Right atrium auricular region (tissue), 2 donors: ENCODE results near the gene SLC66A2. TPM values are rescaled to one million over a fixed set of nuclear protein-coding genes. Genes with fewer than 3 reads are reported as not detected.

Source experiments
- DNase-seq: peaks from one replicate; pipeline ENCODE4 v3.0.0-alpha.2; 2019; ENCODE audit warnings: low spot score
- H3K27ac ChIP-seq, 2 donors: fragments of 200-600 bp; sonication (generic); 1 replicate in 1 of 2; 2 replicates in 1 of 2; pipeline ENCODE4 v1.5.1; 2016 to 2019
- H3K27me3 ChIP-seq, 2 donors: fragments of 200-600 bp; sonication (generic); one replicate each; pipeline versions ENCODE4 v1.5.1 to v1.6.0; 2017 to 2019
- H3K36me3 ChIP-seq: fragments of 200-600 bp; sonication (generic); one replicate; pipeline ENCODE4 v1.5.1; 2016
- H3K4me1 ChIP-seq, 2 donors: fragments of 200-600 bp; sonication (generic); one replicate each; pipeline versions ENCODE4 v1.5.1 to v1.6.0; 2017 to 2019
- H3K4me3 ChIP-seq, 2 donors: fragments of 200-600 bp; sonication (generic); 1 replicate in 1 of 2; 2 replicates in 1 of 2; pipeline ENCODE4 v1.5.1; 2017 to 2019; ENCODE audit warnings: mild to moderate bottlenecking in 1 of 2, moderate library complexity in 1 of 2
- H3K9me3 ChIP-seq, 2 donors: fragments of 200-600 bp; sonication (generic); one replicate each; pipeline ENCODE4 v1.5.1; 2019
- CTCF ChIP-seq, 2 donors: fragments of 200-600 bp; sonication (generic); IDR thresholded peaks; one replicate each; pipeline ENCODE4 v1.5.1; 2019; ENCODE audit warnings: antibody characterized with exemption in 2 of 2
- total RNA-seq, 2 donors: library from RNA; depleted of rRNA; stranded (reverse); fragments of >200 nt; gene quantifications; one replicate each; pipeline ENCODE4 v1.1.0, GENCODE V29; 2016

The SLC66A2 gene
- total RNA-seq, 2 donors from 2014 or later, result 21.4 to 22.9 TPM

GRCh38 chr18:79983793-79984192 lies 32.3 kb upstream of the SLC66A2 start:
- Histone ChIP-seq H3K27ac (no peak overlapping the region), H3K36me3 (no peaks in the 10 kb centered on the region), H3K27me3 (no peaks in the 10 kb centered on the region), H3K4me3 (no peak overlapping the region), H3K4me1 (peaks cover 0 to 27% of the 10 kb centered on the region in 2 donors), H3K9me3 (no peaks in the 10 kb centered on the region)
- no peak for DNase-seq
- no peak for TF ChIP-seq CTCF (IDR thresholded peaks at IDR 0.05)

GRCh38 chr18:79983253-79983652 lies 31.8 kb upstream of the SLC66A2 start:
- no peaks in the 10 kb centered on the region for H3K36me3 ChIP-seq
- no peak overlapping the region for H3K27ac ChIP-seq
- H3K9me3 ChIP-seq, result no peaks in the 10 kb centered on the region
- H3K4me3 ChIP-seq, result no peak overlapping the region
- no peak for DNase-seq
- TF ChIP-seq CTCF (IDR thresholded peaks at IDR 0.05), result no peak
- no peaks in the 10 kb centered on the region for H3K27me3 ChIP-seq
- peaks cover 0 to 27% of the 10 kb centered on the region in 2 donors for H3K4me1 ChIP-seq

- H3K4me3 ChIP-seq, result no peak overlapping the region
- no peaks in the 10 kb centered on the region for H3K9me3 ChIP-seq
- TF ChIP-seq CTCF (IDR thresholded peaks at IDR 0.05), result no peak
- DNase-seq, result no peak
- peaks cover 0 to 27% of the 10 kb centered on the region in 2 donors for H3K4me1 ChIP-seq
- no peak overlapping the region for H3K27ac ChIP-seq
- no peaks in the 10 kb centered on the region for H3K27me3 ChIP-seq
- H3K36me3 ChIP-seq, result no peaks in the 10 kb centered on the region
Measured at GRCh38 chr18:79982736-79983135, 31.3 kb upstream of the SLC66A2 start.

GRCh38 chr18:79980585-79980984 lies 29.1 kb upstream of the SLC66A2 start:
- Histone ChIP-seq H3K4me1 (peaks cover 0 to 12% of the 10 kb centered on the region in 2 donors), H3K9me3 (no peaks in the 10 kb centered on the region), H3K4me3 (no peak overlapping the region), H3K27me3 (no peaks in the 10 kb centered on the region), H3K27ac (no peak overlapping the region), H3K36me3 (peaks cover 3% of the 10 kb centered on the region)
- no peak for TF ChIP-seq CTCF (IDR thresholded peaks at IDR 0.05)
- DNase-seq, result no peak

GRCh38 chr18:79979843-79980242 lies 28.4 kb upstream of the SLC66A2 start:
- H3K9me3 ChIP-seq, result no peaks in the 10 kb centered on the region
- no peak overlapping the region for H3K27ac ChIP-seq
- no peaks in the 10 kb centered on the region for H3K27me3 ChIP-seq
- peaks cover 0 to 12% of the 10 kb centered on the region in 2 donors for H3K4me1 ChIP-seq
- no peak for DNase-seq
- no peak overlapping the region for H3K4me3 ChIP-seq
- peaks cover 8% of the 10 kb centered on the region for H3K36me3 ChIP-seq
- no peak for TF ChIP-seq CTCF (IDR thresholded peaks at IDR 0.05)

- TF ChIP-seq CTCF (IDR thresholded peaks at IDR 0.05), result no peak
- H3K36me3 ChIP-seq, result peaks cover 32% of the 10 kb centered on the region
- no peak for DNase-seq
- no peaks in the 10 kb centered on the region for H3K9me3 ChIP-seq
- H3K4me3 ChIP-seq, result no peak overlapping the region
- no peaks in the 10 kb centered on the region for H3K27me3 ChIP-seq
- no peak overlapping the region for H3K27ac ChIP-seq
- H3K4me1 ChIP-seq, result no peaks in the 10 kb centered on the region
Measured at GRCh38 chr18:79975985-79976680, 24.7 kb upstream of the SLC66A2 start.
